GM12892 (cell line): ENCODE results near the gene TMC8.

ENCODE experiments used
- POLR2A ChIP-seq: IDR thresholded peaks from 2 replicates; pipeline ENCODE4 v1.6.1; 2011; ENCODE audit warnings: low read depth, low read length, control low read depth
- POLR2AphosphoS5 ChIP-seq: IDR thresholded peaks from 2 replicates; pipeline ENCODE4 v1.6.1; 2011; ENCODE audit warnings: low read depth, low read length, control low read depth
- TAF1 ChIP-seq: IDR thresholded peaks from 2 replicates; pipeline ENCODE4 v1.6.1; 2011; ENCODE audit warnings: low read depth, mild to moderate bottlenecking, control low read depth, low read length, borderline replicate concordance

DNA sequence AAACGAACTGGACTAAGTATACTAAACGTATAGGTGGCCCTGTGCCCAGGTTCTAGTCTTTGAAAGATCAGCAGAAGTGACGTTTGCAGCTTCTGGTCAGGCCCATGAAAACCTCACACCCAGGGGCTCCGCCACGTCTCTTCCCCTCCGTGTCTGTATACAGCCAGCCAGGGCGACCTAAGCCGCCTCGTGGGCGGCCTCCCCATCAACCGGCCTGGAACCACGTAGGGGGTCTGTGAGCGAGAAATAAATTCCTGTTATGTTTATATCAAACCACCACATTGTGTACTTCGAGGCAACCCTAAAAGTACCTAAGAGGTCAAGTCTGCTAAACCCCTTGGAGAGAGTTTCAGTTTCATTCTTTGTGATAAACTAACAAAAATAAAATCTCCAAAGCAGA lies 49.5 kb downstream of the TMC8 start:
- no peak for TF ChIP-seq POLR2AphosphoS5
- no peak for TF ChIP-seq POLR2A
- TF ChIP-seq TAF1, result no peak
